ENCODE data around the gene DNAH5. TPM values are rescaled to one million over a fixed set of nuclear protein-coding genes. Genes with fewer than 3 reads are reported as not detected.

The DNAH5 gene
- total RNA-seq, 1 donor from 2014 or later: 0.49 TPM

DNA sequence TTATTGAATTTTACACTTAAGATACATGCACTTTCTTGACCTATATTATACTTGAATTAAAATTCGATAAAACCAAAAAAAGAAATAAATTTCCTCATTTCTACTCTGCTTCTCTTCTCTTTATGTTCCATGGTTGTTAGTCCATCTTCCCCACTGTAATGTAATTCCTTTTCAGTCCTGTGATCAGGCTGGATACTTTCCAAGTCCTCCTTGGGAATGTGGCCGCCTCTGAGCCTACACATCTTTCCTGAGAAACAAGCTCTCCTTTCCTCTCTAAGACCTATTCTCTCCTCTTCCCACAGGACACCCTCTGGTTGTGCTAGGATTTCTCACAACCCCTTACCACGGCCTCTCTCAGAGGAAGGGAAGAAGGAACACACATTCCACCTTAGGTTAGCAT lies 285.1 kb downstream of the DNAH5 start:
- no peaks in the 10 kb centered on the region for H3K9me3 ChIP-seq
- no peak overlapping the region for H3K27ac ChIP-seq
- intact Hi-C loops (cut with DNase I): no loop called here
- no peak overlapping the region for H3K4me3 ChIP-seq
- no peak for TF ChIP-seq POLR2A (IDR thresholded peaks at IDR 0.05)
- TF ChIP-seq, protein P1, sequence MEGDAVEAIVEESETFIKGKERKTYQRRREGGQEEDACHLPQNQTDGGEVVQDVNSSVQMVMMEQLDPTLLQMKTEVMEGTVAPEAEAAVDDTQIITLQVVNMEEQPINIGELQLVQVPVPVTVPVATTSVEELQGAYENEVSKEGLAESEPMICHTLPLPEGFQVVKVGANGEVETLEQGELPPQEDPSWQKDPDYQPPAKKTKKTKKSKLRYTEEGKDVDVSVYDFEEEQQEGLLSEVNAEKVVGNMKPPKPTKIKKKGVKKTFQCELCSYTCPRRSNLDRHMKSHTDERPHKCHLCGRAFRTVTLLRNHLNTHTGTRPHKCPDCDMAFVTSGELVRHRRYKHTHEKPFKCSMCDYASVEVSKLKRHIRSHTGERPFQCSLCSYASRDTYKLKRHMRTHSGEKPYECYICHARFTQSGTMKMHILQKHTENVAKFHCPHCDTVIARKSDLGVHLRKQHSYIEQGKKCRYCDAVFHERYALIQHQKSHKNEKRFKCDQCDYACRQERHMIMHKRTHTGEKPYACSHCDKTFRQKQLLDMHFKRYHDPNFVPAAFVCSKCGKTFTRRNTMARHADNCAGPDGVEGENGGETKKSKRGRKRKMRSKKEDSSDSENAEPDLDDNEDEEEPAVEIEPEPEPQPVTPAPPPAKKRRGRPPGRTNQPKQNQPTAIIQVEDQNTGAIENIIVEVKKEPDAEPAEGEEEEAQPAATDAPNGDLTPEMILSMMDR (IDR thresholded peaks at IDR 0.05): no peak
- TF ChIP-seq POLR2AphosphoS5 (IDR thresholded peaks at IDR 0.05; ENCODE audit: insufficient read depth in 1 of 2, low read depth in 1 of 2): no peak
- no peak for DNase-seq (ENCODE audit: extremely low spot score in 2 of 2)
- no peaks in the 10 kb centered on the region for H3K4me1 ChIP-seq
- H3K36me3 ChIP-seq: no peaks in the 10 kb centered on the region
- no peaks in the 10 kb centered on the region for H3K27me3 ChIP-seq

DNA sequence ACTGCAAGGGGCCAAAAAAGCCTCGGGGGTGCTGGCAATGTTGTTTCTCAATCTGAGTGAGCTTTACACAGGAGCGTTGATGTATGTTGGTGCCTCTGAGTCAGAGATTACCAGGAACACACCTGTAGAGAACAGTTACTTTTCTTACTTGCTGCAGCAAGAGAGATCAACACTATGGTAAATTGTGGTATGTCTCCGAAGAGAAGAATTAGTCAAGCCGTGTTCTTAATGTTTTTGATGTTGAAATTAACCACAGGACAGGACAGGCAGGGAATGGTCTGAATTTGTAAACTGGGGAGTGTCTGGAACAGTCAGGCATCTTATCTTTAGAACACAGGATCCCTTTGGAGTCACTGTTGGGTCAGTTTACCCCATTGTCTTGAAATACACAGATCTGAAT lies 285.7 kb downstream of the DNAH5 start:
- no peaks in the 10 kb centered on the region for H3K27me3 ChIP-seq

DNA sequence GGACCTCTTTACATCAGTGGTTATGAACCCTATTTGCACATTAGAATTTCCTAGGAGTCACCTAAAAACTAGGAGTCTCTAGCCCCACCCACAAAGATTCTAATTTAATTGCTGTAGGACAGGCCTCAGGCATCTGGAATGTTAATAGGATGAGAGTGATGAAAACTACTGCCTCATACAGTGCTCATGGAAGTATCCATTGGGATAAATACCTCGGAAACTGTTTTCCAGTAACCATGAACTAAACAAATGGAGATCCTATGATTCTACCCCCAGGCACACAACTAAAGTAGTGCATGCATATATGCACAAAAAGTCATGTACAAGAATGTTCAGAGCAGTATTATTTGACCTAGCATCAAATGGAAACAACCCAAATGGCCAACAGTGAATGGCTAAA lies 286.3 kb downstream of the DNAH5 start:
- intact Hi-C loops (cut with DNase I): no loop called here
- DNase-seq (ENCODE audit: extremely low spot score in 2 of 2): no peak
- Histone ChIP-seq H3K4me1 (no peaks in the 10 kb centered on the region), H3K9me3 (no peaks in the 10 kb centered on the region), H3K27ac (no peak overlapping the region), H3K36me3 (no peaks in the 10 kb centered on the region), H3K27me3 (no peaks in the 10 kb centered on the region), H3K4me3 (no peak overlapping the region)
- no peak for TF ChIP-seq POLR2AphosphoS5 (IDR thresholded peaks at IDR 0.05; ENCODE audit: insufficient read depth in 1 of 2, low read depth in 1 of 2)
- TF ChIP-seq POLR2A (IDR thresholded peaks at IDR 0.05): no peak
- TF ChIP-seq, protein P1 (IDR thresholded peaks at IDR 0.05): no peak

More for the DNA sequence above, 285.7 kb downstream of the DNAH5 start:
- TF ChIP-seq, protein P1 (IDR thresholded peaks at IDR 0.05): no peak
- TF ChIP-seq POLR2A (IDR thresholded peaks at IDR 0.05) (no peak), POLR2AphosphoS5 (IDR thresholded peaks at IDR 0.05; ENCODE audit: insufficient read depth in 1 of 2, low read depth in 1 of 2) (no peak)
- DNase-seq (ENCODE audit: extremely low spot score in 2 of 2): no peak
- H3K9me3 ChIP-seq: no peaks in the 10 kb centered on the region
- intact Hi-C loops (cut with DNase I): no loop called here
- no peak overlapping the region for H3K4me3 ChIP-seq
- H3K36me3 ChIP-seq: no peaks in the 10 kb centered on the region
- no peaks in the 10 kb centered on the region for H3K4me1 ChIP-seq
- no peak overlapping the region for H3K27ac ChIP-seq

DNA sequence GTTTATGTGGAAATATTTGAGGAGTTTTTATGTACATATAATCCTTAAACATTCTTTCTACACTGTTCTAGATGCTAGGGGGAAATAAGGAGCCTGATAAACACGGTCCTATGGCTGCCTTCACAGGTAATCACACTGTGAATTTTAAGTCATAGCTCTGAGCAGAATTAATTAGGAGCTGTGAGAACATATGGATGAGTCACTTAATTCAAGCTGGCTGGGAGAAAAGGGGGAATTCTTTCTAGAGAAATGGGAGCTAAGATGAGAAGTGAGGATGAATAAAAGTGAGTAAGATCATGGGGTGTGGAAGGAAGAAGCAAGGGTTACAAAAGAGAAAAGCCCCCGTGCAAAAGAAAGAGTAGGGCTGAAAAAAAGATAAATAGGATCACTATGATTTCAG lies 290.8 kb downstream of the DNAH5 start:
- TF ChIP-seq POLR2A (IDR thresholded peaks at IDR 0.05) (no peak), POLR2AphosphoS5 (IDR thresholded peaks at IDR 0.05; ENCODE audit: insufficient read depth in 1 of 2, low read depth in 1 of 2) (no peak)
- TF ChIP-seq, protein P1 (IDR thresholded peaks at IDR 0.05): no peak
- intact Hi-C loops (cut with DNase I): no loop called here
- no peaks in the 10 kb centered on the region for H3K36me3 ChIP-seq

DNA sequence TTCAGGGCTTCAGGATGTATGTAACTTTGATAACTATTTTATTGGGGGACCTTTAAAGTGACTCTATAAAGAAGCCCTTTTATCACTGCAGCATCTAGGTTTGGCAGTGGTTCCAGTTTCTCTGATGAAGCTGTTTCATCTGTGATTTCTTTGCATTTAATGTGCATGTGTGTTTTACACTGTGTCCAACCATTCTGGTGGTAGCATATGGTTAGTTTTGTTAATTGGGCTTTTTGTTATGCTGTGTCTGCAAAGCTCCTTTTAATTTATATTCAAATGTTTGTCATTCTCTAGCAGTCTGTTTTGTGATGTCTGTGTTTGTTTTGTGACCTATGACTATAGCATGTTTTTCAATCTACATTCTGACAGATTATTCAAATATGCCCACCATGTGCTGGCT lies 294.8 kb downstream of the DNAH5 start:
- Histone ChIP-seq H3K9me3 (no peaks in the 10 kb centered on the region), H3K4me1 (no peaks in the 10 kb centered on the region), H3K36me3 (no peaks in the 10 kb centered on the region), H3K27me3 (no peaks in the 10 kb centered on the region), H3K27ac (no peak overlapping the region), H3K4me3 (no peak overlapping the region)
- DNase-seq (ENCODE audit: extremely low spot score in 2 of 2): no peak
- no peak for TF ChIP-seq POLR2A (IDR thresholded peaks at IDR 0.05)
- TF ChIP-seq, protein P1 (IDR thresholded peaks at IDR 0.05): no peak
- TF ChIP-seq POLR2AphosphoS5 (IDR thresholded peaks at IDR 0.05; ENCODE audit: insufficient read depth in 1 of 2, low read depth in 1 of 2): no peak
- intact Hi-C loops (cut with DNase I): no loop called here

More for the DNA sequence above, 290.8 kb downstream of the DNAH5 start:
- DNase-seq (ENCODE audit: extremely low spot score in 2 of 2): no peak
- Histone ChIP-seq H3K4me1 (no peaks in the 10 kb centered on the region), H3K4me3 (no peak overlapping the region), H3K9me3 (no peaks in the 10 kb centered on the region), H3K27me3 (no peaks in the 10 kb centered on the region), H3K27ac (no peak overlapping the region)

Data from vagina (tissue), 2 donors.